Measurements from ENCODE around the gene NCOR1.

Gene NCOR1

DNA sequence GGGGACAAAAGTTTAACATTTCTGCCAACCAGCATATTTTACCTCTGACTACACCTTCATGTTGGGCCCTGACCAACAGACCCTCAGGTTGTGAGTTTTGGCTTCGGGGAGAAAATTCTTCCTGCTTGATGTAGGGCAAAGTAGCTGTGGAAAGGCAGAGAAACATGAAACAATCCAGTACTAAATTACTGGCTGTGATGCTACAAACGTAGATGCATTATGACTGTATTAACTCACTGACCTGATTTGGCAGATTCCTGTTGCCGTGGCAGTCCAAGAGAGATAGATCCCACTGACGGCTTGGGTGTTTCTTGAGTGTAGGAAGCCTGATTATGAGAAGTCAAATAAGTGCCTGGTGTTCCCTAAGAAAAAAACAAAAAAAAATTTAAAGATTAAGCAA is 135.0 kb downstream of the NCOR1 start:
- Histone ChIP-seq H2BK120ac (ENCODE audit: low read depth, low read length) (no peak overlapping the region), H2BK5ac (ENCODE audit: low read depth, low read length, poor library complexity, severe bottlenecking) (no peak overlapping the region), H3K4me3 (ENCODE audit: insufficient read depth in 1 of 2, low read depth in 1 of 2, low read length in 2 of 2) (no peak overlapping the region), H3K9me3 (ENCODE audit: control insufficient read depth, low read length) (no peaks in the 10 kb centered on the region), H3K79me1 (replicated peaks; ENCODE audit: low read length, poor library complexity, severe bottlenecking) (peaks cover 29% of the 10 kb centered on the region), H2BK12ac (ENCODE audit: low read length in 2 of 2) (no peak overlapping the region), H3K23ac (ENCODE audit: low read length in 2 of 2) (no peak overlapping the region), H3K14ac (ENCODE audit: low read length in 2 of 2) (no peak overlapping the region), H3K27ac (ENCODE audit: low read length, poor library complexity, severe bottlenecking) (no peak overlapping the region), H4K8ac (ENCODE audit: low read length) (no peak overlapping the region), H3K36me3 (ENCODE audit: control insufficient read depth in 1 of 2, insufficient read depth in 2 of 2, low read depth in 1 of 2, low read length in 2 of 2) (peaks cover 21 to 75% of the 10 kb centered on the region in 2 experiments), H3K18ac (ENCODE audit: low read depth in 1 of 2, low read length in 2 of 2) (no peak overlapping the region), H3K27me3 (ENCODE audit: control insufficient read depth in 1 of 2, insufficient read depth in 1 of 2, low read length in 2 of 2) (no peaks in the 10 kb centered on the region), H2AFZ (ENCODE audit: low read depth, low read length) (no peak overlapping the region), H3K4me2 (ENCODE audit: low read length, poor library complexity, severe bottlenecking) (no peak overlapping the region), H2AK5ac (ENCODE audit: low read length, severe bottlenecking) (no peak overlapping the region), H4K91ac (ENCODE audit: low read length) (no peak overlapping the region), H3K4ac (ENCODE audit: low read depth in 1 of 2, low read length in 2 of 2) (no peak overlapping the region), H3K4me1 (ENCODE audit: control insufficient read depth, insufficient read depth, low read depth, low read length) (no peaks in the 10 kb centered on the region), H3K9ac (ENCODE audit: low read length) (no peak overlapping the region), H2BK15ac (ENCODE audit: low read depth, poor library complexity, severe bottlenecking) (no peak overlapping the region)
- 97% methylated on average over 4 of the region's 4 CpGs for WGBS
- DNase-seq = no peak

DNA sequence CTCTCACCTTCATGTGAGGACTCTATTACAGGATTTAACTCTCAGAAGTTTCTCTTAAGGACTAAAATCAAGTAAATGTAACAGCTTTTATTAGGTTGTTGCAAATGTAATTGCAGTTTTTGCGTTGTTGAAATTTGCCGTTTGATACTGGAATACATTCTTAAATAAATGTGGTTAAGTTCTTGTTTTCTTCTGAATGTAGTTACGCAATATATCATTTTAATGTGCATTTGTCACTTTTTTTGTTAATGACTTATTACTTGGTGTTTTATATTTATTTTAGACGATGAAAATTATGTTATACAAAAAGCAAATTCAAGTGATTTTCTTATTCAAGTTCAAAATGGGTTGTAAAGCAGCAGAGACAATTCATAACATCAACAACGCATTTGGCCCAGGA is 139.4 kb downstream of the NCOR1 start:
- H2BK120ac ChIP-seq (ENCODE audit: low read depth, low read length) = no peak overlapping the region
- H3K9me3 ChIP-seq (ENCODE audit: control insufficient read depth, low read length) = no peaks in the 10 kb centered on the region
- H3K18ac ChIP-seq (ENCODE audit: low read depth in 1 of 2, low read length in 2 of 2) = no peak overlapping the region
- H3K4me3 ChIP-seq (ENCODE audit: insufficient read depth in 1 of 2, low read depth in 1 of 2, low read length in 2 of 2) = no peak overlapping the region
- WGBS = 100% methylated on average over 3 of the region's 5 CpGs
- H2BK15ac ChIP-seq (ENCODE audit: low read depth, poor library complexity, severe bottlenecking) = no peak overlapping the region
- H2AFZ ChIP-seq (ENCODE audit: low read depth, low read length) = no peak overlapping the region
- H2BK5ac ChIP-seq (ENCODE audit: low read depth, low read length, poor library complexity, severe bottlenecking) = no peak overlapping the region
- H2AK5ac ChIP-seq (ENCODE audit: low read length, severe bottlenecking) = no peak overlapping the region
- no peaks in the 10 kb centered on the region for H3K4me1 ChIP-seq (ENCODE audit: control insufficient read depth, insufficient read depth, low read depth, low read length)
- no peak overlapping the region for H4K91ac ChIP-seq (ENCODE audit: low read length)
- DNase-seq = no peak
- no peak overlapping the region for H4K8ac ChIP-seq (ENCODE audit: low read length)
- H3K23ac ChIP-seq (ENCODE audit: low read length in 2 of 2) = no peak overlapping the region
- no peak overlapping the region for H2BK12ac ChIP-seq (ENCODE audit: low read length in 2 of 2)
- H3K79me1 ChIP-seq (replicated peaks; ENCODE audit: low read length, poor library complexity, severe bottlenecking) = peaks cover 25% of the 10 kb centered on the region
- no peaks in the 10 kb centered on the region for H3K27me3 ChIP-seq (ENCODE audit: control insufficient read depth in 1 of 2, insufficient read depth in 1 of 2, low read length in 2 of 2)
- no peak overlapping the region for H3K14ac ChIP-seq (ENCODE audit: low read length in 2 of 2)
- peaks cover 19 to 92% of the 10 kb centered on the region in 2 experiments for H3K36me3 ChIP-seq (ENCODE audit: control insufficient read depth in 1 of 2, insufficient read depth in 2 of 2, low read depth in 1 of 2, low read length in 2 of 2)
- no peak overlapping the region for H3K9ac ChIP-seq (ENCODE audit: low read length)
- H3K4me2 ChIP-seq (ENCODE audit: low read length, poor library complexity, severe bottlenecking) = no peak overlapping the region
- H3K27ac ChIP-seq (ENCODE audit: low read length, poor library complexity, severe bottlenecking) = no peak overlapping the region
- H3K4ac ChIP-seq (ENCODE audit: low read depth in 1 of 2, low read length in 2 of 2) = no peak overlapping the region

DNA sequence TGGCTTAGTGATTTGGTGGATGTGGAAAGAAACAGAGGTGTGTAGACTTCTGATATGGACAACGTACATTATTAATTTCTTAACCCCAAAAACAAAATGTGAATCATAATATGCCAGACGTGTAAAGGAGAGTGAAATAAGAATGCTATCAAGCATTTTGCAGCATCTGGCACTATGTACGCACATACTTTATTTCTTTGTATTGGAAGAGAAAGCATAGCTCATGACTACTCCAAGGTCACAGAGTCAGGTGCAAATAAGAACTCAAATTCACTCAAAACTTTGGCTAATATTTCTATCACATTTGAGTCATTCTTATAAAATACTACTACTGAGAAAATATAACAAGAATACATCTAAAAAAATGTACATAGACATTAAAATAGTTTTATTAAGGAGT is 140.9 kb downstream of the NCOR1 start:
- DNase-seq = no peak
- Histone ChIP-seq H2BK15ac (ENCODE audit: low read depth, poor library complexity, severe bottlenecking) (no peak overlapping the region), H2AK5ac (ENCODE audit: low read length, severe bottlenecking) (no peak overlapping the region), H3K23ac (ENCODE audit: low read length in 2 of 2) (no peak overlapping the region), H3K27ac (ENCODE audit: low read length, poor library complexity, severe bottlenecking) (no peak overlapping the region), H4K8ac (ENCODE audit: low read length) (no peak overlapping the region), H2AFZ (ENCODE audit: low read depth, low read length) (no peak overlapping the region), H3K4me3 (ENCODE audit: insufficient read depth in 1 of 2, low read depth in 1 of 2, low read length in 2 of 2) (no peak overlapping the region), H3K9me3 (ENCODE audit: control insufficient read depth, low read length) (no peaks in the 10 kb centered on the region), H3K27me3 (ENCODE audit: control insufficient read depth in 1 of 2, insufficient read depth in 1 of 2, low read length in 2 of 2) (no peaks in the 10 kb centered on the region), H3K14ac (ENCODE audit: low read length in 2 of 2) (no peak overlapping the region), H3K4ac (ENCODE audit: low read depth in 1 of 2, low read length in 2 of 2) (no peak overlapping the region), H3K36me3 (ENCODE audit: control insufficient read depth in 1 of 2, insufficient read depth in 2 of 2, low read depth in 1 of 2, low read length in 2 of 2) (peaks cover 22 to 92% of the 10 kb centered on the region in 2 experiments), H3K9ac (ENCODE audit: low read length) (no peak overlapping the region), H3K4me1 (ENCODE audit: control insufficient read depth, insufficient read depth, low read depth, low read length) (no peaks in the 10 kb centered on the region), H3K4me2 (ENCODE audit: low read length, poor library complexity, severe bottlenecking) (no peak overlapping the region), H3K79me1 (replicated peaks; ENCODE audit: low read length, poor library complexity, severe bottlenecking) (peaks cover 25% of the 10 kb centered on the region), H2BK5ac (ENCODE audit: low read depth, low read length, poor library complexity, severe bottlenecking) (no peak overlapping the region), H2BK120ac (ENCODE audit: low read depth, low read length) (no peak overlapping the region), H4K91ac (ENCODE audit: low read length) (no peak overlapping the region), H2BK12ac (ENCODE audit: low read length in 2 of 2) (no peak overlapping the region), H3K18ac (ENCODE audit: low read depth in 1 of 2, low read length in 2 of 2) (no peak overlapping the region)
- 100% methylated on average over 2 of the region's 3 CpGs for WGBS

DNA sequence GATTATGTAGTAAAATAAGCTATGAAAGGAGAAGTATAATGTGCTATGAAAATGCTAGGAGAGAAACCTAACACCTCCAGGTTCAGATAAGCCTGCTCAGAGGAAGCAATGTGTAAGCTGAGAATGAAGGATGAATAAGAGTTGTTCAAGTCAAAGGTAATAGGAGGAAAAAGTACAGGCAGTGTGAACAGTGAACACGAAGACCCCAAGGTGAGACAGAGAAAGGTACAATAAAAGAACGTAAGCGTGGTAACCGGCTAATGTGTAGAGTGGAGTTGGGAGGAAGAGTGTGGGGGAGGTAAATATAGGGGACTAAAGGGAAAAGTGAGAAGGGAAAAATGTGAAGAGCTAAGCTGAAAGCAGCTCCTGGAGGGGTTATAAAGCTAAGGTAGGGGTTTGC is 141.5 kb downstream of the NCOR1 start:
- no peak overlapping the region for H3K9ac ChIP-seq (ENCODE audit: low read length)
- no peak overlapping the region for H2BK120ac ChIP-seq (ENCODE audit: low read depth, low read length)
- no peak overlapping the region for H3K18ac ChIP-seq (ENCODE audit: low read depth in 1 of 2, low read length in 2 of 2)
- no peak for DNase-seq
- H4K8ac ChIP-seq (ENCODE audit: low read length) = no peak overlapping the region
- no peaks in the 10 kb centered on the region for H3K9me3 ChIP-seq (ENCODE audit: control insufficient read depth, low read length)
- H3K4me1 ChIP-seq (ENCODE audit: control insufficient read depth, insufficient read depth, low read depth, low read length) = no peaks in the 10 kb centered on the region
- H3K4me3 ChIP-seq (ENCODE audit: insufficient read depth in 1 of 2, low read depth in 1 of 2, low read length in 2 of 2) = no peak overlapping the region
- H3K23ac ChIP-seq (ENCODE audit: low read length in 2 of 2) = no peak overlapping the region
- H3K36me3 ChIP-seq (ENCODE audit: control insufficient read depth in 1 of 2, insufficient read depth in 2 of 2, low read depth in 1 of 2, low read length in 2 of 2) = peaks cover 23 to 92% of the 10 kb centered on the region in 2 experiments
- H3K79me1 ChIP-seq (replicated peaks; ENCODE audit: low read length, poor library complexity, severe bottlenecking) = peaks cover 26% of the 10 kb centered on the region
- no peak overlapping the region for H2AK5ac ChIP-seq (ENCODE audit: low read length, severe bottlenecking)
- no peak overlapping the region for H3K4me2 ChIP-seq (ENCODE audit: low read length, poor library complexity, severe bottlenecking)
- no peaks in the 10 kb centered on the region for H3K27me3 ChIP-seq (ENCODE audit: control insufficient read depth in 1 of 2, insufficient read depth in 1 of 2, low read length in 2 of 2)
- H3K4ac ChIP-seq (ENCODE audit: low read depth in 1 of 2, low read length in 2 of 2) = no peak overlapping the region
- no peak overlapping the region for H2BK12ac ChIP-seq (ENCODE audit: low read length in 2 of 2)
- WGBS = 98% methylated on average over 4 of the region's 4 CpGs
- H2BK5ac ChIP-seq (ENCODE audit: low read depth, low read length, poor library complexity, severe bottlenecking) = no peak overlapping the region
- no peak overlapping the region for H2BK15ac ChIP-seq (ENCODE audit: low read depth, poor library complexity, severe bottlenecking)
- no peak overlapping the region for H3K27ac ChIP-seq (ENCODE audit: low read length, poor library complexity, severe bottlenecking)
- no peak overlapping the region for H3K14ac ChIP-seq (ENCODE audit: low read length in 2 of 2)
- no peak overlapping the region for H4K91ac ChIP-seq (ENCODE audit: low read length)
- H2AFZ ChIP-seq (ENCODE audit: low read depth, low read length) = no peak overlapping the region

Measured in mesenchymal stem cell (in vitro differentiated cells and primary cell).